Left cardiac atrium (tissue), 4 donors: ENCODE measurements around the gene APOBEC3B. TPM values are rescaled to one million over a fixed set of nuclear protein-coding genes. Genes with fewer than 3 reads are reported as not detected.
"Not testable (repeated sequence)": the region's sequence is repeated elsewhere in the genome, so short reads cannot be mapped to it uniquely, and the experiment has no call there.

Experiments used
- ATAC-seq, 2 donors: fragments of 200-7000 bp; cut with Tn5 transposase; one replicate each; pipeline ENCODE4 v1.9.1; 2020; ENCODE audit warnings: mild to moderate bottlenecking in 2 of 2, moderate library complexity in 2 of 2
- DNase-seq: peaks from one replicate; pipeline ENCODE4 v3.0.0-alpha.2; 2020
- intact Hi-C, 2 donors: fragments of 100-400 bp; cut with DNase I; formaldehyde crosslinking; loops; one replicate each; pipeline versions ENCODE4 v1.14.1 to v1.15.1; 2022 to 2023
- total RNA-seq, 2 donors: library from RNA; stranded (reverse); fragmentation: NEBNext Ultra II Directional; extraction: Animal tissue kit (Norgen Biotek cat#: 25700); gene quantifications; one replicate each; pipeline ENCODE4 v1.2.1, GENCODE V29; 2021
- donor health status: DM: no; HTN: yes; CAD: no.
- donor health status: DM: no; HTN: yes; CAD: no; lungs with severe emphysema.
- donor health status: DM: yes; HTN: yes; CAD: no.
- donor health status: Dilated cardiomyopathy.

The APOBEC3B gene
- total RNA-seq, 2 donors from 2014 or later: 1.5 to 1.6 TPM

- intact Hi-C loops, DNase-seq: not testable (repeated sequence)
- ATAC-seq: peak; percentile 65 to 80
These were observed 18.8 kb upstream of the APOBEC3B start for GRCh38 chr22:38963291-38963738.

- no peak for ATAC-seq
These were observed 18.3 kb upstream of the APOBEC3B start for GRCh38 chr22:38963872-38964271.

GRCh38 chr22:38964306-38964705 lies 17.8 kb upstream of the APOBEC3B start:
- intact Hi-C loops: no loop called here
- no peak for DNase-seq

More at GRCh38 chr22:38963872-38964271, 18.3 kb upstream of the APOBEC3B start:
- DNase-seq: no peak
- intact Hi-C loops: no loop called here

GRCh38 chr22:38964989-38965388 lies 17.2 kb upstream of the APOBEC3B start:
- no peak for DNase-seq
- no peak for ATAC-seq
- intact Hi-C loops: no loop called here

More at GRCh38 chr22:38964306-38964705, 17.8 kb upstream of the APOBEC3B start:
- no peak for ATAC-seq

GRCh38 chr22:38965614-38966379 lies 16.4 kb upstream of the APOBEC3B start:
- intact Hi-C loops: no loop called here
- ATAC-seq (no peak), DNase-seq (no peak)

GRCh38 chr22:38966380-38966702 lies 15.8 kb upstream of the APOBEC3B start:
- intact Hi-C loops: no loop called here
- no peak for DNase-seq
- no peak for ATAC-seq

- intact Hi-C loops: no loop called here
- no peak for DNase-seq
- no peak for ATAC-seq
These were observed 15.2 kb upstream of the APOBEC3B start for GRCh38 chr22:38966942-38967341.

GRCh38 chr22:38967451-38968450 lies 14.4 kb upstream of the APOBEC3B start:
- DNase-seq: no peak
- peak in 1 of 2 donors; percentile 59 for ATAC-seq
- intact Hi-C loops: no loop called here

- intact Hi-C loops: no loop called here
- DNase-seq: no peak
- no peak for ATAC-seq
These were observed 13.3 kb upstream of the APOBEC3B start for GRCh38 chr22:38968801-38969200.

- intact Hi-C loops: no loop called here
- DNase-seq (no peak), ATAC-seq (no peak)
These were observed 11.6 kb upstream of the APOBEC3B start for GRCh38 chr22:38970551-38970950.

- DNase-seq: no peak
- intact Hi-C loops: no loop called here
- ATAC-seq: no peak
These were observed 10.9 kb upstream of the APOBEC3B start for GRCh38 chr22:38971202-38971601.

GRCh38 chr22:38971791-38972190 lies 10.4 kb upstream of the APOBEC3B start:
- no peak for DNase-seq

GRCh38 chr22:38972558-38972957 lies 9.6 kb upstream of the APOBEC3B start:
- intact Hi-C loops: no loop called here
- DNase-seq (no peak), ATAC-seq (no peak)

More at GRCh38 chr22:38971791-38972190, 10.4 kb upstream of the APOBEC3B start:
- no peak for ATAC-seq
- intact Hi-C loops: no loop called here

- DNase-seq (peak; percentile 40), ATAC-seq (peak; percentile 30 to 65)
- intact Hi-C loops: no loop called here
These were observed 8.6 kb upstream of the APOBEC3B start for GRCh38 chr22:38973289-38974169.

- intact Hi-C loops: no loop called here
- ATAC-seq (no peak), DNase-seq (no peak)
These were observed 7.8 kb upstream of the APOBEC3B start for GRCh38 chr22:38974170-38974825.

GRCh38 chr22:38974826-38975175 lies 7.3 kb upstream of the APOBEC3B start:
- intact Hi-C loops: no loop called here
- no peak for DNase-seq
- no peak for ATAC-seq

GRCh38 chr22:38977289-38977688 lies 4.9 kb upstream of the APOBEC3B start:
- intact Hi-C loops, ATAC-seq, DNase-seq: not testable (repeated sequence)

- DNase-seq, ATAC-seq, intact Hi-C loops: not testable (repeated sequence)
These were observed 1.6 kb upstream of the APOBEC3B start for GRCh38 chr22:38980587-38980986.
